SH-SY5Y (cell line): ENCODE data around the gene NAA38.

Experiments
- GATA2 ChIP-seq: IDR thresholded peaks from 2 replicates; pipeline ENCODE4 v1.6.1; 2011; ENCODE audit warnings: mild to moderate bottlenecking, low read depth, low read length
- GATA3 ChIP-seq: IDR thresholded peaks from 2 replicates; pipeline ENCODE4 v1.6.1; 2011; ENCODE audit warnings: low read depth, mild to moderate bottlenecking, low read length, moderate library complexity

NAA38 gene

GRCh38 chr17:7834957-7835813 is 22.2 kb downstream of the NAA38 start:
- TF ChIP-seq GATA3 (no peak), GATA2 (no peak)

DNA sequence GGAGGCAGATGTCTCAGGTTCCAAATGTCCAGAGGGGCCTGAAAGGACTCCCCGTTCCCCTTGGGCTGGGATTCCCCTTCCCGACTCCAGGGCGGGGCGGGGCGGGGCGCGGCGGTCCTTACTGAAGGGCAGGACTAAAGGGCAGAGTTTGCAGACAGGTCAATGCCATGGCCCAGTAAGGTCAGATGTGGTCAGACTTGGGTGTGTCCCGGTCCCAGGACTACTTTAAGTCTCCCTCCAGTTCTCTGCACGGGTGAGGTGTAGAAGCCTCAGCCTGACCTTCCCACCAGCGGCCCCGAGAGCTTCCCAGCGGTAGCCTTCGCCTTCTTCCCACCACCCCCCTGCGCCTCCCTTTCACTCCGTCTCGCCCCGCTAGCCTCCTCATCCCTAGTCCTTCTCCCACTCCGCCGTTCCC is 22.8 kb downstream of the NAA38 start:
- TF ChIP-seq GATA2 (no peak), GATA3 (no peak)

- TF ChIP-seq GATA3 (no peak), GATA2 (no peak)
Observed at GRCh38 chr17:7833795-7834541, 23.4 kb downstream of the NAA38 start, which contains the start of gene KDM6B. TSS of gene KDM6B (plus strand) at chr17:7834217. CDS start at chr17:7845555, 11,338 bp downstream.

- no peak for TF ChIP-seq GATA2
- TF ChIP-seq GATA3: no peak
Observed at GRCh38 chr17:7833011-7833794, 24.2 kb downstream of the NAA38 start.

- TF ChIP-seq GATA3 (no peak), GATA2 (no peak)
Observed at GRCh38 chr17:7832431-7832830, 24.9 kb downstream of the NAA38 start.

- no peak for TF ChIP-seq GATA2
- no peak for TF ChIP-seq GATA3
Observed at GRCh38 chr17:7831233-7831632, 26.1 kb downstream of the NAA38 start.

- no peak for TF ChIP-seq GATA2
- no peak for TF ChIP-seq GATA3
Observed at GRCh38 chr17:7830616-7831015, 26.7 kb downstream of the NAA38 start.

- TF ChIP-seq GATA3 (no peak), GATA2 (no peak)
Observed at GRCh38 chr17:7825206-7825990, 32.0 kb downstream of the NAA38 start.

- no peak for TF ChIP-seq GATA3
- TF ChIP-seq GATA2: no peak
Observed at GRCh38 chr17:7824021-7824924, 33.1 kb downstream of the NAA38 start.

DNA sequence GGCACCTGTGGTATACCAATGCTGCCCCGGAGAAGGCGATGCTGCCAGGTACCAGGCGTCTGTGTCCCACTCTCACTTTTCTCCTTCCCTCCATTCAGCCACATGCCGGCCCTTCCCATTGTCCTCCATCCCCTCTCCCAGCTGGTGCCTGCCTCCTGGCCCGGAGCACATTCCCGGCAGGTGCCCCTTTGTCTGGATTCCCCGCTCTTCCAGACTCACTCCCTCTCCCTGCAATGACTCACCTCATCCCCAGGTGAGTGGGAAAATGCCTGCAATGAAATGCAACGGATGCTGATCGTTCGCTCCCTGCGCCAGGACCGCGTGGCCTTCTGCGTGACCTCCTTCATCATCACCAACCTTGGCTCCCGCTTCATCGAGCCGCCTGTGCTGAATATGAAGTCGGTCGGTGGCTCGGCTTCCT is 33.8 kb downstream of the NAA38 start:
- no peak for TF ChIP-seq GATA3
- TF ChIP-seq GATA2: no peak

DNA sequence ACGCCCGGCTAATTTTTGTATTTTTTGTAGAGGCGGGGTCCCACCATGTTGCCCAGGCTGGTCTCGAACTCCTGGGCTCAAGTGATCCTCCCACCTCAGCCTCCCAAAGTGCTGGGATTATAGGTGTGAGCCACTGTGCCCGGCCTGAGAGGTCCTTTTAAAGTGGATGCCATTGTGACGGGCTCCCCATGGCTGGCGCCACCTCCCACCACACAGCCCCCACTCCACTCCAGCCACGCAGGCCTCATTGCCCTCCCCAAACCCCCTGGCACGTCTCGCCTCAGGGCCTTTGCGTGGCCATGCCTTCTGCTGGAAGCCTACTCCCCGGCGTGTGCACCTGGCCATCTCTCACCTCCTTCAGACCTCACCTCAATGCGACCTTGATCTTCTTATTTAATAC is 35.2 kb downstream of the NAA38 start:
- TF ChIP-seq GATA2 (no peak), GATA3 (no peak)

DNA sequence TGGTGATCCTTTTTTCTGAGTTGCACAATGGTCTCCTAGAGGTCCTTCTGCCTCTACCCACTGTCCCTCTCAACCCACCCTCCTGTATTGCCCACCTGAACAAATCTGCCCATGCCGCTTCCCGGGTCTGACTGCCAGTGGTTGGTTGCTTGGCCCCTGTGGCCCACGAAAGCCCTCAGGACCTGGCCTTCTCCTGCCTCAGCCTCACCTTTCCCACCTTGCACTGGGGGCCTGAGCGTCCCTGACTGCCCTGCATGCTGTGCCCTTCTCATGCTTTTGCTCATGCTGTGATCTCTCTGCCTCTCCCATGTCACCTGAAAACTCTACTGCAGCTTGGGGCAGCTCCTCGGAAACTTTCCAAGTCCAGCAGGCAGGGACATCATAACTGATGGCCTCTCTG is 37.1 kb downstream of the NAA38 start:
- TF ChIP-seq GATA3 (no peak), GATA2 (no peak)
